Neural cell (in vitro differentiated cells): ENCODE measurements around the gene IQGAP1. TPM values are rescaled to one million over a fixed set of nuclear protein-coding genes. Genes with fewer than 3 reads are reported as not detected.

Experiments used
- H2AFZ ChIP-seq: fragments of 200-600, 300-800 bp; sonication (generic), shearing (Covaris generic); 2 replicates; pipeline ENCODE4 v1.6.0; 2014; ENCODE audit warnings: low read depth, mild to moderate bottlenecking, antibody characterized with exemption, low read length, moderate library complexity
- H3F3A ChIP-seq: fragments of 200-600 bp; shearing (Covaris generic); 2 replicates; pipeline ENCODE4 v1.6.1; 2016; ENCODE audit warnings: mild to moderate bottlenecking, moderate library complexity, mixed read lengths, antibody characterized with exemption, low read length; ENCODE audit not compliant: insufficient read depth, poor library complexity, severe bottlenecking
- H3K27ac ChIP-seq: fragments of 200-600, 300-800 bp; sonication (generic), shearing (Covaris generic); 2 replicates; pipeline ENCODE4 v1.5.1; 2014; ENCODE audit warnings: mild to moderate bottlenecking, low read length, moderate library complexity
- H3K27me3 ChIP-seq: fragments of 300-800, 200-600 bp; sonication (generic), shearing (Covaris generic); 2 replicates; pipeline ENCODE4 v1.6.0; 2014; ENCODE audit warnings: mild to moderate bottlenecking, low read depth, low read length, moderate library complexity; ENCODE audit not compliant: insufficient read depth
- H3K36me3 ChIP-seq: fragments of 300-800, 200-600 bp; sonication (generic), shearing (Covaris generic); 2 replicates; pipeline ENCODE4 v1.5.1; 2014; ENCODE audit warnings: mild to moderate bottlenecking, antibody characterized with exemption, low read length, moderate library complexity; ENCODE audit not compliant: insufficient read depth
- H3K4me2 ChIP-seq: fragments of 300-800, 200-600 bp; sonication (generic), shearing (Covaris generic); 2 replicates; pipeline ENCODE4 v1.6.0; 2014; ENCODE audit warnings: mild to moderate bottlenecking, low read length
- H3K4me3 ChIP-seq: fragments of 300-800, 200-600 bp; sonication (generic), shearing (Covaris generic); 2 replicates; pipeline ENCODE4 v1.5.1; 2014; ENCODE audit warnings: mild to moderate bottlenecking, low read length, moderate library complexity
- H3K79me2 ChIP-seq: fragments of 200-600 bp; shearing (Covaris generic); replicated peaks from 2 replicates; pipeline ENCODE4 v1.6.0; 2014; ENCODE audit warnings: mild to moderate bottlenecking, low read length, moderate library complexity; ENCODE audit not compliant: insufficient read depth
- H3K9ac ChIP-seq: fragments of 300-800, 200-600 bp; sonication (generic), shearing (Covaris generic); 2 replicates; pipeline ENCODE4 v1.6.1; 2016; ENCODE audit warnings: mild to moderate bottlenecking, low read length, mixed read lengths
- H3K9me2 ChIP-seq: fragments of 200-600 bp; shearing (Covaris generic); 2 replicates; pipeline ENCODE4 v1.6.1; 2016; ENCODE audit warnings: mild to moderate bottlenecking, low read length, mixed read lengths; ENCODE audit not compliant: insufficient read depth
- H3K9me3 ChIP-seq: fragments of 200-600, 300-800 bp; sonication (generic), shearing (Covaris generic); 2 replicates; pipeline ENCODE4 v1.6.1; 2016; ENCODE audit warnings: mild to moderate bottlenecking, mixed run types, low read length, moderate library complexity, mixed read lengths
- H4K20me1 ChIP-seq: fragments of 200-600 bp; shearing (Covaris generic); 2 replicates; pipeline ENCODE4 v1.6.1; 2016; ENCODE audit warnings: mild to moderate bottlenecking, mixed run types; ENCODE audit not compliant: insufficient read depth
- CTCF ChIP-seq: fragments of 450-650 bp; IDR thresholded peaks from 2 replicates; pipeline ENCODE4 v1.5.1; 2014; ENCODE audit warnings: antibody characterized with exemption, mild to moderate bottlenecking, moderate library complexity; ENCODE audit not compliant: poor library complexity, severe bottlenecking
- EP300 ChIP-seq: fragments of 450-650 bp; conservative IDR thresholded peaks from 2 replicates; pipeline ENCODE4 v1.6.1; 2014; ENCODE audit warnings: antibody characterized with exemption, mild to moderate bottlenecking, moderate library complexity; ENCODE audit not compliant: poor library complexity, severe bottlenecking
- EZH2 ChIP-seq: fragments of 200-600, 300-800 bp; shearing (Covaris generic), sonication (generic); IDR thresholded peaks from 2 replicates; pipeline ENCODE4 v1.6.1; 2014; ENCODE audit warnings: antibody characterized with exemption, low read length, borderline replicate concordance, mild to moderate bottlenecking; ENCODE audit not compliant: insufficient read depth, poor library complexity, severe bottlenecking
- MXI1 ChIP-seq: fragments of 450-650 bp; conservative IDR thresholded peaks from 2 replicates; pipeline ENCODE4 v1.6.1; 2014; ENCODE audit warnings: antibody characterized with exemption, mild to moderate bottlenecking; ENCODE audit not compliant: poor library complexity, severe bottlenecking
- POLR2AphosphoS5 ChIP-seq: IDR thresholded peaks from 2 replicates; pipeline ENCODE4 v1.6.1; 2012
- RAD21 ChIP-seq: fragments of 450-650 bp; conservative IDR thresholded peaks from 2 replicates; pipeline ENCODE4 v1.6.1; 2014; ENCODE audit warnings: antibody characterized with exemption, mild to moderate bottlenecking, moderate library complexity
- REST ChIP-seq: IDR thresholded peaks from 2 replicates; pipeline ENCODE4 v1.6.1; 2012; ENCODE audit warnings: borderline replicate concordance
- SMC3 ChIP-seq: fragments of 450-650 bp; conservative IDR thresholded peaks from 2 replicates; pipeline ENCODE4 v1.6.1; 2014; ENCODE audit warnings: antibody characterized with exemption, mild to moderate bottlenecking, moderate library complexity; ENCODE audit not compliant: poor library complexity
- TAF1 ChIP-seq: IDR thresholded peaks from 2 replicates; pipeline ENCODE4 v1.6.1; 2012; ENCODE audit warnings: low read depth
- polyA plus RNA-seq: library from polyadenylated mRNA; depleted of rRNA; stranded (reverse); fragments of >200 nt; gene quantifications from 2 replicates; pipeline ENCODE4 v1.2.3, GENCODE V29; 2014

The IQGAP1 gene
- polyA plus RNA-seq, 1 donor from 2014 or later: 16.6 TPM

- no peaks in the 10 kb centered on the region for H3K9me3 ChIP-seq
- H3K27ac ChIP-seq: no peak overlapping the region
- H3K79me2 ChIP-seq: no peaks in the 10 kb centered on the region
- H3K27me3 ChIP-seq: no peaks in the 10 kb centered on the region
- H3K36me3 ChIP-seq: no peaks in the 10 kb centered on the region
- no peaks in the 10 kb centered on the region for H4K20me1 ChIP-seq
- H3K9me2 ChIP-seq: no peaks in the 10 kb centered on the region
- H3F3A ChIP-seq: no peaks in the 10 kb centered on the region
- no peak overlapping the region for H3K9ac ChIP-seq
- H3K4me3 ChIP-seq: no peak overlapping the region
- H3K4me2 ChIP-seq: no peak overlapping the region
- H2AFZ ChIP-seq: no peak overlapping the region
- TF ChIP-seq RAD21 (no peak), EP300 (no peak), SMC3 (no peak), TAF1 (no peak), EZH2 (no peak), REST (no peak), CTCF (no peak), MXI1 (no peak), POLR2AphosphoS5 (no peak)
Observed at GRCh38 chr15:90487186-90487585, 99.1 kb downstream of the IQGAP1 start.

GRCh38 chr15:90489514-90489913, 101.5 kb downstream of the IQGAP1 start:
- no peaks in the 10 kb centered on the region for H4K20me1 ChIP-seq
- H3K79me2 ChIP-seq: no peaks in the 10 kb centered on the region
- no peaks in the 10 kb centered on the region for H3F3A ChIP-seq
- no peak overlapping the region for H2AFZ ChIP-seq
- no peak overlapping the region for H3K9ac ChIP-seq
- no peaks in the 10 kb centered on the region for H3K9me3 ChIP-seq
- no peak overlapping the region for H3K4me2 ChIP-seq
- no peak overlapping the region for H3K27ac ChIP-seq
- H3K9me2 ChIP-seq: no peaks in the 10 kb centered on the region
- no peak overlapping the region for H3K4me3 ChIP-seq
- H3K36me3 ChIP-seq: peaks cover 6% of the 10 kb centered on the region
- no peaks in the 10 kb centered on the region for H3K27me3 ChIP-seq
- TF ChIP-seq REST (no peak), POLR2AphosphoS5 (no peak), TAF1 (no peak), EP300 (no peak), MXI1 (no peak), EZH2 (no peak), RAD21 (no peak), CTCF (no peak), SMC3 (no peak)
